ENCODE measurements around the gene TMEM132E.

GRCh38 chr17:34628879-34629278 lies 49.5 kb downstream of the TMEM132E start:
- TF ChIP-seq CTCF (IDR thresholded peaks at IDR 0.05) (no peak), POLR2A (IDR thresholded peaks at IDR 0.05) (no peak)

All from testis (tissue), 2 donors.